ENCODE results near the gene GGT6.

The GGT6 gene

DNA sequence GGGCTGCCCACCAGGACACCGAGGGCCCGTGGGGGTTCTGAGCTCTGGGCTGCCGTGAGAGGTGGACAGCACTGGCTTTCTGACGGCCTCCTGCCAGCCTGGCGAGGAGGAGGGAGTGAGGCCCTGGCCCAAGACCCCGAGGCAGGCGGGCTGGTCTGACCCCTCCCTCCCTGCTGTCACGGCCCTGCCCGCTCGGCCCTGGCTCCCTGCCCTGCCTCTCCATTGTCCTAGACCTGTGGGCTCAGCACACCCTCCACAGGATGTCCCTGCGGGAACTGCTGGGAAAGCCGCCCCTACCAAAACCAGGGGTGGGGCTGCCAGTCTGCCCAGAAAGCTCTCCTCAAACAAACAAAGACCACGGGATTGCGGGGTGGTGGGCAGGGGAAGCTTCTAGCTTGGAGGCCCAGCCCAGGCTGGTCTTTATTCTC lies 41.0 kb downstream of the GGT6 start:
- DNase-seq = no peak

DNA sequence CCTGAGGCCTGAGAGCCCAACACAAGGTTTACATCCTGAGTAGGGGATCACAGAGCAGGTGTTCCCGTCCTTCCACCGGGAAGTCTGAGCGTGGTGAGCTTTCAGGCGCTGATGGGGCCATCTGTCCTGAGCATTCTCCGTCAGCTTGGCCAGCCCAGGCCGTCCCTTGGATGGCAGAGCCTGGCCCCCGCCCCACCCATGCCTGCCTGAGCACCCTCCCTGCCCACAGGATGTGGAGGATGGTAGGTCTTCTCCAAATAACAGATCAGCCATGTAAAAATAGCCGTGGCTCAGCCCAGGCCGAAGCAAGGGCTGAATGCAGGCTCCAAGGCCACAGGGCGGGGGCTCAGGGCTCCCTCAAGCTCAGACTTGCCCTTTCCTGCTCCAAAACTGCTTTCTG lies 41.5 kb downstream of the GGT6 start:
- DNase-seq = no peak

DNA sequence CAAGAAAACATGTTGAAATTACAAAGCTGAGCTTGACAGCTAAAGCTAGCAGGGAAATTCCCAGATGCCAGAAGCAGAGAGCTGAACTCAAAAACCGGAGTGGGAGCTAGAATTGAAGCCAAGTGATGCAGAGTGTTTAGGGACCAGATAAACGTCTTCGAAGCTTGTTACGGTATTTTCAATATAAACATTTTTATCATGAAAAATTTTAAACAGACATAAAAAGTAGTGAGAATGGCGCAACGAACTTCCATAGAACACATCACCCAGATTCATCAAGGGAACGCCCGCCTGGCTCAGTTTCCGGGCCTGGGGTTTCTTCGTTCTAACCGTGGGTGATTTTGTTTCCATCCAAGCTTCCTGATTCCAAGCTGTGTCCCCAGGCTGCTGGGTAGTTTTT lies 43.6 kb downstream of the GGT6 start:
- no peak for DNase-seq

DNA sequence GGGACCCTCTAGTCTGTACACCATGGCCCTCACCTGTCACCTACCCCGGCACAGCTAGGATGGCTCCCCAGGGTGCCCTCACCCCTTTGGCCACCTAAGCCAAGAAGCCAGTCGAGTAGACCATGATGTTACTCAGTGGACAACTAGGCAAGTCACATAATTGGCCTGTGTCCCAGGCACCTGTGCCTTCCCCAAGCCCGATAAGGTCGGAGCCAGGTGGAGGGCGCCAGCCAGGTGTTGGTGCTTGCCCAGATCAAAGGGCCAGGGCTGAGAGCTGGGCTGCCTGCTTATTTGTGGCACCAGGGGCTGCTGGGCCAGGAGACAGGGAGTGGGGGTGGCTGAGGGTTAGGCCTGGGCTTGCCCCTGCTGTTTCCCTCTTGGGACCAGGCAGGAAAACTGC lies 44.9 kb downstream of the GGT6 start:
- no peak for DNase-seq

DNA sequence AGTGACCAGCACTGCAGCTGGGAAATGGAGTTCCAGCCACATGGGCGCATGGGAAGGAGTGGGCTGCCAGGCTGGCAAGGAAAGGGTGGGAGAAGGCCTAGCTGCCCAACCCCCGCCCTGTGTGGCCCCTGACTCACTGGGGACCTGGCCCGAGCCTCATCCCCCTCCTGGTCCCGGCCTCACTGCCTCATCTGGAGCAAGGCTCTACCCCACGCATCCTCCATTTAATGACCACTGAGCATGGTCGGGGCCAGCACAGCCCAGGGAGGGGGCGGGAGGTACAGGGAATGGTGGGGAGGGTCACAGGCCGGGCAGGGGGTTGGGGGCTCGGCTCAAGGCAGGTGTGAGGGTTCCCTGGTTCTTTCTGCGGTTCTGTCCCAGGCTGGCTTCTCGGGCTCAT lies 45.6 kb downstream of the GGT6 start:
- no peak for DNase-seq

DNA sequence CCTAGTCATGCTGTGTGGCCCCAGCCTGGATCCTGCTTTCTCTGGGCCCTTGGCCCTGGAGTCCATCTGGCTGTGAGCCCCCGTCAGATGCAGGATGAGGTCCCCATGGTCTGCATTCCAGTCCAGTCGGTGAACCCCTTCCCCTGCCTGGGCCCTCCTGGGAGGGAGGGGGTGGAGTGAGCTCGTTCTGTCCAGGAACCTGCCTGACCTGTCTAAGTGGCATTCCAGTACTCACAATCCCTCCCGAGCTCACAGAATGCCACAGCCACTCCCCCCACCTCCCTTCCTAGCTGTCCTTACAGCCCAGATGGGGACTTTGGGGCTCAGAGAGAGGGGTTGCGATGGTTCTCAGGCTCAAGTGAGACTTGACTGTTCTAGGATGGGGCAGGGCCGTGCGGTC lies 46.2 kb downstream of the GGT6 start:
- no peak for DNase-seq

DNA sequence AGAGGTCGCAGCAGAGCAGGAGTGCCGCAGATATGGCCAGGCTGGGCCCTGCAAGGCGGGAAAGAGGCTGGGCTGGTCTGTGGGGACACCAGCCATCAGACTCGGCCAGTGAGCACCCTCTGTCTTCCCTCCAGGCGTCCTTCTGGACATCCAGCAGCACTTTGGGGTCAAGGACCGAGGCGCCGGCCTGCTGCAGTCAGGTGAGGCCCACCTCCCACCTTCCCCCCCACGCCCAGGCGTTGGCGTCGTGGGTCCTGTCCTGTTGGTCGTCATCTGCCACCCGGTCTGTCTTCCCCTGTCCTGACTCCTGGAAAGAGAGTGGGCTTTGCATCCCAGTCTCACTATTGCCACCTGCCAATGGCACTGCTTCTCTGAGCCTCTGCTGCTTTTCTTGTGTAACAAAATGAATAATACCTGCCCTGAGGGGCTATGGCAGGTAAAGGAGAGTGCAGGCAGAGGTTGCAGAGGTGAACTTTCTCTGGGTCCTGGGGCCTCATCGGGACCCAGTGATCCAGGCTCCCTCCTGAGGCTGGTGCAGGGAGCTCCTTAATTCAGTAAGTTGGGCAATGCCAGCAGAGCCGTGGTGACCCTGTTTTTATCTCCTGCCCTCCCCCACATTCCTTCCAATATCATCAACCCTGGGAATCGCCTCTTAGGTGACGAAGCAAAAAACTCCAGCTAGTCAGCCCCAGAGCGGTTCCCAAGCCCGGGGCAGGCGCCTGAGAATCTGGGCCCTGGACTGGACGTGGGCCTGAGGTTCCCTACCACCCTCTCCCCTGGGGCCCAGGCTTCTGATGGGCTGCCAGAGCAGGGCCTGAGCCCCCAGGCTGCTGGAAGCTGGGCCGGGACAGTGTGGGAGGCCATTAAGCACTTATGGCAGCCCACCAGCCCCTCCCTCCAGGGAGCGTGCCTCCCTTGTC lies 47.0 kb downstream of the GGT6 start:
- DNase-seq = no peak

DNA sequence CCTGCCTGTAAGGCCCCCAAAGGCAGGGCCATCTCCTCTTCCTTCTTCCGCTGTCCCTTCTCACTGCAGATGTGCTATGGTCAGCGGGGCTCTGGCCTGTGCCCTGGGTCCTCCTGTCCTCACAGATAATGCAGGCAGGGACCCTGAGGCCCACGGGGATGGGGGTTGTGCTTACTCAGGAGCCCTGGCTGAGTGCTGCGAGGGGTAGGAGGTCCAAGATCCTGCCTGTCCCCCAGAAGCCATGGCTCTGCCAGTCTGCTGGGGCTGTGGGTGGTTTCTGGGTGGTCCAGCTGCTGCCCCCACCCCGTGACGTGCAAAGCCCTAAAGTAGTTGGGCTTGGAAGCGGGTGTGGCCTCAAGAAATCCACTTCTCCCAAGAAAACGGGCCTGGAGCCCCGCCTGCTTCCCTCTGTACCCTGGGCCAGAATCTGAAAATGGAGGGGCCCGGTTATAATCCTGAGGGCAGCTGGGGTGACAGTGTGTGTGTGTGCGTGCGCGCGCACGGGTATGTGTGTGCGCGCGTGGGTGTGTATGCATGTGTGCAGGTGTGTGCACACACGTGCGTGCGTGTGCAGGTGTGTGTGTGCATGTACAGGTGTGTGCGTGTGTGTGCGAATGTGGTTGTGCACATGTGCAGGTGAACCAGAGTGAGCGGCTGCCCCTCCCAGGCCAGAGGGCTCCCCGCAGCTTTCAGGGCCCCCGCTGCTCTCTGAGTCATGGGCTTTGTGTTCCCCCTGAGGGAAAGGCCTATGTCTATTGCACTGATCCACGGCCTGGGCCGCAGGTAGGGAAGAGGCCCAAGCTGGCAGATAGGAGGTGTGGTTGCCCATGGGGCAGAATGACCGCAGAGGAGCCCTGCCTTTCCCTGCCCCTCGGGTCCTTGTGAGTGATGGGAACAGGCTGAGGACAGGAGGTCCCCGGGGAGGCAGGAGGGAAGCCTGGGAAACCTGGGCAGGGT lies 47.9 kb downstream of the GGT6 start:
- no peak for DNase-seq

DNA sequence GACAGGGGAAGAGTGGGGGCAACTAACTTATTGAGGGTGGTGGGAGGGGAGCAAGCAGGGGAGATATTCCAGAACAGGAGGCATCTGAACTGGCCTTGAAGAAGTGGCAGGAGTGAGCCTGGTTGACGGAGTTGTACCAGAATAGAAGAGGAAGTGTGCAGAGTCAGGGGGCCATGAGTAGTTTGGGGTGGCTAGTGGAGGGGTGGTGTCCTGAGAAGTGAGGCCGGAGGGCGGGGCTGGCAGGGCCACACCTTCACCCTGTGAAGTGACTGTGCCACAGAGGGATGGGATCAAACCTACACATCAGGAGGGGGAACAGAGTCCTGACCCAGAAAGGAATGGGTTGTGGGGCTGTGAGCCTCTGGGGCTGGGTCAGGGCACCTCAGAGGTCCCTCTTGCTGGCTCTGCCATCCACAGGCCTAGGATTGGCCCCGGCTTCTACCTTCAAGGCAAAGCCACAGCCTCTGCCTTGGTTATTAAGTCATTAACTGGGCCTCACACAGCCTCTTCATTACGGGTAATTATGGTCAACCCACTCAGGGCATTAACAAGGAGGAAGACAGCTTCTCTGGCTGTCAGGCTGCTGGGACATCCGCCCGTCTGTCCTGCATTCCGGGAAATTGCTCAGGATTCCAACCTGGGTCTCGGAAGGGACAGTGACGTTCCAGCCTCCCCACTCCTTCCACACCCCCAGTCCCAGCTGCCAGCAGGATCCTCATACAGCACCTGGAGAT lies 49.0 kb downstream of the GGT6 start:
- DNase-seq = no peak

DNA sequence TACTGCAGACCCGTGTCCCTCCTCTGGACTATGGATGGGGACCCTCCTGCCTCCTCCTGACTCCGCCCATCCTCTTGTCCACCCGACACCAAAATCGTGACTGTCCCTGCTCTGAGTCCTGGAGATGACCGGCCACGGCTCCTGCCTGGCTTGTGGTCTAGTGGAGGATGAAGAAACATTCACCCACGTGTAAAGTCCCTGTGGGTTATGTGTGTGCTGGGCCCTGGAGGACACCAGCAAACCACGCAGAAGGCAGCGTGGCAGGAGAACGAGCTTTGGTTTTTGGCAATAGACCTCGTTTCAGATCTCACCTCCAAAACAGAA lies 49.8 kb downstream of the GGT6 start:
- DNase-seq = no peak

DNA sequence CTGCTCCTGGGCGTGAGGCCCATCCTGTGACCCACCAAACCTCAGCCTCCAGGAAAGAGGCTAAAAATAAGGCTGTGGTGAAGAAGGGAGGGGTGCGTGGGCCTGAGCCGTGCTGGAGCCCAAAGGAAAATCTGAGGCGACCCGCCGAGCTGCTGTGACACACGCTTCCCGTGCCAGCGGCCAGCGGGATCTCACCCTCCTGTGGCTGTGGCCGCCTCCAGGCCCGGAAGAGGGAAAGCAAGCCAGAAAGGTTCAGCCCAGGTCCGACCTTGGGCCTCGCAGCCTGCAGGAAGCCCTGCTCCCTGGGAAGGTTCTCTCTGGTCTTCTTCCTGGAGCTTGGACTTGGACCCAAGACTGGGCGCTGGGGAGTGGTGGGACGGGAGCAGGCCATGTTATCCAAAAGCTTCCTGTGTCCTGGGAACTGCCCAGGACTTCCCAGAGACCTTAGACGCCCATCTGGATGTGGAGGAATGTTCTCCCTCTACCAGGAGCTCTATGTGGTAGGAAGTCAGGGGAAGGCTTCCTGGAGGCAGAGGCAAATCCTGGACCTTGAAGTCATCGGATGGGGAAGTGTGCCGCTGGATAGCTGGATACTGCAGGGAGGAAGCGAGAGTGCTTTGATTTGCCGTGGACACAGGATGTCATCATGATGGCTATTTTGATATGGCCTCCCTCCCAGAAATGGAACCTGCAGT lies 50.3 kb downstream of the GGT6 start:
- no peak for DNase-seq

DNA sequence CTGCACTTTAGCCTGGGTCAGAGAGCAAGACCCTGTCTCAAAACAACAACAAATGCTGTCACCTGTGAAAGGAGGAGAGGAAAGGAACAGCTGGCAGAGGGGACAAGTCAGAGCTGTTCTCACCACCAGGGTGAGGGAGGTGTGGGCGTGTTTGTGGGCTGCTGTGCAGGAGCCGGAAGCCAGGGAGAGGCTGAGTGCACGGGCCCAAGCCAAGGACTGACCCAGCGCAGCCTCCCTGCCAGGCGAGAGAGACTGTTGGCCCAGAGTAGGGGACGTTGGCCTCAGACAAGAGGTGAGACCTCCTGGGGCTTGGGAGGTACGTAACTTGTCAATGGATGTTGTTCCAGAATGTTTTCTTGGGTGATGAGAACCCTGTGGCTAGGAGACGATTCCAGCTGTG lies 51.0 kb downstream of the GGT6 start:
- no peak for DNase-seq

DNA sequence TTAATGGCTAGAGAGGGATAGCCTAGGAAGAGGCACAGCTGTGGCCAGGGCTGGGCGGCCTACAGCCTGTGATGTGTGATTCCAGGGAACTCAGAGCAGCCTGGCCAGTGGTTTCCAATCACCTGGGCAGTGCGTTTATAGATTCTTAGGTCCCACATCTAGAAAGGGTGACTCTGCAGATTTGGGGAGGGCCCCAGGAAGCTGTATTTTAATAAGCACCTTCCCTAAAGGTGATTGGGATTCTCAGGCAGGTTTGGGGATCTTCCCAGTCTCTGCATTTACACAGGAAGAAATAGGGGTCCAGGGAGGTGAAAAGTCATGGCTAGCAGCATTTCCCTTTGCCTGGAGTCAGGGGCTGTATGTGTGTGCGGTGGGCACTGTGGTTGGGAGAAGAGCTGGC lies 52.2 kb downstream of the GGT6 start:
- no peak for DNase-seq

DNA sequence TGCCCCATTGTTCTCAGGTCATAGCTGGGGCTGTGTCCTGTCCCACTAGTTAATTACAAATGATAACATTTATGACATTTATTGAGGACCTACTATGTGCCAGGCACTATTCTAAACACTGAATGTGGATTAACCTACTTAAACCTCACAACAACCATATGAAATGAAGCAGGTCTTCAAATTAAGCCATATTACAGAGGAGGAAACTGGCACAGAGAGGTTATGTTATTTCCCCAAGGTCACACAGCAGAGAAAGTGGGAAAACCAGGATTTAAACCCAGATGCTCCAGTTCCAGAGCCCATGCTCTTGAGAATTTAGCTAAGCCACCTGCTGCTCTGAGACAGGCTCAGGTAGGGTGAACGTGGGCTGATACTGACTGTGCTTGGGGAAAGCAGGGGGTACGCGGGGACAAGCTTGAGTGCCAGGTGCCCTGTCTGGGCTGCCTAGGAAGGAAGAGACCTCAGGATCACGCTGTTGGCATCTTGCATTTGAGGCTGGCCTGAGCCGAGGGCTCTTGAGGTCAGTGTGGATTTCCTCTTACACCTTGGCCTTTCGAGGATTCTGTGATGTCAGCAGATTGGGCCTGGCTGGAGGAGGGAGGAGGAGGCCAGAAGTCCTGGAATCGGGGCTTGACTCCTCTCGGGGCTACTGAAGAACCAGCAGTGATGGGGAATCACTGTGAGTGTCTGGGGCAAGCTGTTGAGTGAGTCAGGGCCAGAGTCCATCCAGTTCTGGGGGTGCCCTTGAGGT lies 52.8 kb downstream of the GGT6 start:
- no peak for DNase-seq

Data from stimulated activated CD4-positive, alpha-beta T cell treated with anti-CD3 and anti-CD28 coated beads, Interleukin-4, amount 100 ng/mL, for 1 hour (primary cell).